Astrocyte (in vitro differentiated cells and primary cell): ENCODE measurements around the gene COL28A1. TPM values are rescaled to one million over a fixed set of nuclear protein-coding genes. Genes with fewer than 3 reads are reported as not detected.

ENCODE experiments used
- DNase-seq: peaks from one replicate; pipeline ENCODE4 v3.0.0-alpha.2; 2010; ENCODE audit warnings: low read depth
- FAIRE-seq: peaks from 2 replicates; lab custom pipeline; 2011; peaks lifted over from hg19 to GRCh38; lab: Jason Lieb, UNC
- H2AFZ ChIP-seq: 2 replicates; pipeline ENCODE4 v1.6.0; 2012; ENCODE audit warnings: low read depth, low read length, inconsistent platforms
- H3K27ac ChIP-seq: 2 replicates; pipeline ENCODE4 v1.5.1; 2011; ENCODE audit warnings: low read depth, low read length, inconsistent platforms
- H3K27me3 ChIP-seq: 2 replicates; pipeline ENCODE4 v1.6.0; 2011; ENCODE audit warnings: low read length, inconsistent platforms; ENCODE audit not compliant: insufficient read depth
- H3K36me3 ChIP-seq: 2 replicates; pipeline ENCODE4 v1.5.1; 2011; ENCODE audit warnings: low read length, inconsistent platforms; ENCODE audit not compliant: insufficient read depth
- H3K4me1 ChIP-seq: 2 replicates; pipeline ENCODE4 v1.5.1; 2011; ENCODE audit warnings: low read length, inconsistent platforms; ENCODE audit not compliant: insufficient read depth
- H3K4me2 ChIP-seq: 2 replicates; pipeline ENCODE4 v1.6.0; 2012; ENCODE audit warnings: low read length, inconsistent platforms
- H3K4me3 ChIP-seq: 2 replicates; pipeline ENCODE4 v1.5.1; 2011; ENCODE audit warnings: low read depth, mild to moderate bottlenecking, low read length, inconsistent platforms; ENCODE audit not compliant: insufficient read depth
- H3K79me2 ChIP-seq: 2 replicates; pipeline ENCODE4 v1.6.0; 2012; ENCODE audit warnings: mild to moderate bottlenecking, low read length, inconsistent platforms; ENCODE audit not compliant: insufficient read depth
- H3K9ac ChIP-seq: 2 replicates; pipeline ENCODE4 v1.6.0; 2012; ENCODE audit warnings: mild to moderate bottlenecking, low read length, inconsistent platforms
- H3K9me3 ChIP-seq: 2 replicates; pipeline ENCODE4 v1.5.1; 2012; ENCODE audit warnings: low read depth, mild to moderate bottlenecking, low read length, inconsistent platforms; ENCODE audit not compliant: insufficient read depth
- H4K20me1 ChIP-seq: 2 replicates; pipeline ENCODE4 v1.6.0; 2012; ENCODE audit warnings: low read length, inconsistent platforms; ENCODE audit not compliant: insufficient read depth
- H3K27ac Mint-ChIP-seq: one replicate; pipeline ENCODE4 v1.8.0; 2021; ENCODE audit warnings: mild to moderate bottlenecking, mixed read lengths; ENCODE audit not compliant: unreplicated experiment
- H3K27me3 Mint-ChIP-seq: one replicate; pipeline ENCODE4 v1.8.0; 2021; ENCODE audit warnings: low read depth, mixed read lengths; ENCODE audit not compliant: unreplicated experiment
- H3K36me3 Mint-ChIP-seq: one replicate; pipeline ENCODE4 v1.8.0; 2021; ENCODE audit warnings: low read depth, mixed read lengths; ENCODE audit not compliant: unreplicated experiment
- H3K4me1 Mint-ChIP-seq: one replicate; pipeline ENCODE4 v1.8.0; 2021; ENCODE audit warnings: low read depth, mixed read lengths; ENCODE audit not compliant: unreplicated experiment
- H3K4me3 Mint-ChIP-seq: one replicate; pipeline ENCODE4 v1.8.0; 2021; ENCODE audit warnings: mild to moderate bottlenecking, moderate library complexity, mixed read lengths; ENCODE audit not compliant: unreplicated experiment
- H3K9me3 Mint-ChIP-seq: one replicate; pipeline ENCODE4 v1.8.0; 2021; ENCODE audit warnings: mild to moderate bottlenecking, mixed read lengths; ENCODE audit not compliant: unreplicated experiment
- CTCF ChIP-seq: IDR thresholded peaks from 2 replicates; pipeline ENCODE4 v1.5.1; 2011; ENCODE audit warnings: low read depth, mild to moderate bottlenecking, inconsistent platforms, low read length, moderate library complexity; ENCODE audit not compliant: insufficient read depth
- EZH2 ChIP-seq: IDR thresholded peaks from 2 replicates; pipeline ENCODE4 v1.6.1; 2012; ENCODE audit warnings: mild to moderate bottlenecking, low read length, inconsistent platforms; ENCODE audit not compliant: insufficient read depth
- total RNA-seq: library from RNA; stranded (reverse); gene quantifications from 2 replicates; pipeline ENCODE4 v1.2.1, GENCODE V29; 2021

Gene COL28A1
- total RNA-seq, 1 donor from 2014 or later: 0.11 TPM

- Histone ChIP-seq H3K9me3 (no peaks in the 10 kb centered on the region), H3K79me2 (no peaks in the 10 kb centered on the region), H3K4me1 (no peaks in the 10 kb centered on the region), H3K4me3 (no peak overlapping the region), H3K27ac (no peak overlapping the region), H3K27me3 (no peaks in the 10 kb centered on the region), H4K20me1 (no peaks in the 10 kb centered on the region), H3K9ac (no peak overlapping the region), H3K36me3 (no peaks in the 10 kb centered on the region), H2AFZ (no peak overlapping the region), H3K4me2 (no peak overlapping the region)
- peaks cover 2% of the 10 kb centered on the region for H3K4me1 Mint-ChIP-seq
- H3K27me3 Mint-ChIP-seq: no peaks in the 10 kb centered on the region
- H3K9me3 Mint-ChIP-seq: no peaks in the 10 kb centered on the region
- no peak for TF ChIP-seq EZH2
- TF ChIP-seq CTCF: no peak
- DNase-seq: peak; percentile 17
- no peak overlapping the region for H3K4me3 Mint-ChIP-seq
- no peak overlapping the region for H3K27ac Mint-ChIP-seq
- FAIRE-seq: no peak
- no peaks in the 10 kb centered on the region for H3K36me3 Mint-ChIP-seq
These were observed 13.3 kb downstream of the COL28A1 start for GRCh38 chr7:7522421-7522820.

GRCh38 chr7:7521259-7521658, 14.4 kb downstream of the COL28A1 start:
- Histone ChIP-seq H3K79me2 (no peaks in the 10 kb centered on the region), H3K27ac (no peak overlapping the region), H3K9me3 (no peaks in the 10 kb centered on the region), H3K9ac (no peak overlapping the region), H3K4me1 (no peaks in the 10 kb centered on the region), H3K27me3 (no peaks in the 10 kb centered on the region), H2AFZ (no peak overlapping the region), H3K4me3 (no peak overlapping the region), H4K20me1 (no peaks in the 10 kb centered on the region), H3K36me3 (no peaks in the 10 kb centered on the region), H3K4me2 (no peak overlapping the region)
- Mint-ChIP-seq H3K36me3 (no peaks in the 10 kb centered on the region), H3K9me3 (no peaks in the 10 kb centered on the region), H3K27me3 (no peaks in the 10 kb centered on the region), H3K27ac (no peak overlapping the region), H3K4me3 (no peak overlapping the region), H3K4me1 (peaks cover 2% of the 10 kb centered on the region)
- DNase-seq (no peak), FAIRE-seq (no peak)
- no peak for TF ChIP-seq EZH2
- no peak for TF ChIP-seq CTCF

GRCh38 chr7:7519528-7519927, 16.1 kb downstream of the COL28A1 start:
- Mint-ChIP-seq H3K36me3 (no peaks in the 10 kb centered on the region), H3K4me1 (peaks cover 2% of the 10 kb centered on the region), H3K4me3 (no peak overlapping the region), H3K9me3 (no peaks in the 10 kb centered on the region), H3K27me3 (no peaks in the 10 kb centered on the region), H3K27ac (no peak overlapping the region)
- Histone ChIP-seq H2AFZ (no peak overlapping the region), H3K27ac (no peak overlapping the region), H3K4me2 (no peak overlapping the region), H3K9me3 (no peaks in the 10 kb centered on the region), H3K79me2 (no peaks in the 10 kb centered on the region), H3K9ac (no peak overlapping the region), H4K20me1 (no peaks in the 10 kb centered on the region), H3K4me1 (no peaks in the 10 kb centered on the region), H3K36me3 (no peaks in the 10 kb centered on the region), H3K4me3 (no peak overlapping the region), H3K27me3 (no peaks in the 10 kb centered on the region)
- DNase-seq: no peak
- no peak for TF ChIP-seq CTCF
- no peak for TF ChIP-seq EZH2
- no peak for FAIRE-seq
